Fibroblast of pulmonary artery (primary cell): ENCODE results near the gene FAM222A.

Experiments
- DNase-seq: peaks from one replicate; pipeline ENCODE4 v3.0.0-alpha.2; 2010; ENCODE audit warnings: low read depth
- H3K4me3 ChIP-seq: replicated peaks from 2 replicates; pipeline ENCODE4 v1.5.1; 2011; ENCODE audit warnings: low read depth, mild to moderate bottlenecking, control low read depth, low read length, moderate library complexity
- CTCF ChIP-seq: IDR thresholded peaks from 2 replicates; pipeline ENCODE4 v1.5.1; 2011; ENCODE audit warnings: mild to moderate bottlenecking, control low read depth, low read length, inconsistent platforms; ENCODE audit errors: missing control alignments

FAM222A gene

GRCh38 chr12:109760930-109761921 lies 47.6 kb downstream of the FAM222A start:
- DNase-seq: no peak
- no peak for TF ChIP-seq CTCF
- H3K4me3 ChIP-seq: no peak overlapping the region

DNA sequence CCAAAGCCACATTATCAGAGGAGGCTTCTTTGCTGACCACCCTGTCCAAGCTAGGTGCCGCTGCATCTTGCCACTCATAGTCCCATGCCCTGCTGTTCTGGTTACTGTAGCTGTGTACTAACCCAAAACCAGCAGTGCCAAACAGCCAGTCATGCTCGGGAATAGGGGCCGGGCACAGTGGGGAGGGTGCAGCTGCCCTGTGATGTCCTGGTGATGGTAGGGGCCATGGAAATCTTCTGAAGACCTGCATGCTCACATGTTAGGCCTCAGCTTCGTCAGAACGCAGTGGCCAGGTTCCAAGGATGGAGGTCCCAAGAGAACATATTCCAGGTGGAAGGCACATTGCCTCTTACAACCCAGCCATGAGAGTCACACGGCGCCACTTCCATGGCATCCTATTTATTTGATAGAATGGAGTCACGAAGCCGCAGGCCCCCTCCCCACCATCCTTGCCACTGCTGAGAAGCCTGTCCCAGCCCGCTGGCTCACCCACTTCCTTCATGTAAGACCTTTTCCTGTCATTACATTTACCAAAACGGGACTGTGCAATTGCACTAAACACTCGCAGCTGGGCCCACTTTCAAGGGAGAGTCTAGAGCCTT lies 48.5 kb downstream of the FAM222A start:
- no peak overlapping the region for H3K4me3 ChIP-seq
- no peak for DNase-seq
- TF ChIP-seq CTCF: no peak

GRCh38 chr12:109762673-109763191 lies 49.1 kb downstream of the FAM222A start:
- TF ChIP-seq CTCF: no peak
- DNase-seq: no peak
- H3K4me3 ChIP-seq: no peak overlapping the region

DNA sequence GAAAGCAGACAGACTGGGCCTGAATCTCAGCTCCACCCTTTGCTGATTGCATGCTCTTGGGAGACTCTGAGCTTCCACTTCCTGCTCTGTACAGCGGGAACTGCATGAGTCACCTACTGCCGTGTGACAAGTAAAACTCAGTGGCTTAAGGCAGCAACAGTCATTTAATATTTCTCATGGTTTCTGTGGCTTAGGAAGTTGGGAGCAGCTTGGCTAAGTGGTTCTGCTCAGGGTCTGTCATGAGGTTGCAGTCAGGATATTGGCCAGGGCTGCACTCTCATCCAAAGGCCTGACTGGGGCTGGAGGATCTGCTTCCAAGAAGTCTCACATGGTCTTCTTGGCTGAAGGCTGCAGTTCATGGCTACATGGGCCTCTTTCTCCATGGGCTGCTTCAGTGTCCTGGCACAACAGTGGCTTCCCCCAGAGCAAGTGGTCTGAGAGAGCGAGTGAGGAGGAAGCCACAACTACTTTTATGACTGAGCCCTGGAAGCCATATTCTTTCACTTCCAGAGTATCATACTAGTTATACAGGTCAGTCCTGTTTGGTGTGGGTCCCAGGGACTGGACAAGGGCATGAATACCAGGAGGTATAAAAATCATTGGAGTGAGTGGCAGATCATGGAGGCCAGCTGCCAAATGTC lies 49.7 kb downstream of the FAM222A start:
- TF ChIP-seq CTCF: no peak
- peak; percentile 40 for DNase-seq
- H3K4me3 ChIP-seq: no peak overlapping the region

GRCh38 chr12:109764123-109764522 lies 50.5 kb downstream of the FAM222A start:
- DNase-seq: no peak
- TF ChIP-seq CTCF: no peak
- no peak overlapping the region for H3K4me3 ChIP-seq

DNA sequence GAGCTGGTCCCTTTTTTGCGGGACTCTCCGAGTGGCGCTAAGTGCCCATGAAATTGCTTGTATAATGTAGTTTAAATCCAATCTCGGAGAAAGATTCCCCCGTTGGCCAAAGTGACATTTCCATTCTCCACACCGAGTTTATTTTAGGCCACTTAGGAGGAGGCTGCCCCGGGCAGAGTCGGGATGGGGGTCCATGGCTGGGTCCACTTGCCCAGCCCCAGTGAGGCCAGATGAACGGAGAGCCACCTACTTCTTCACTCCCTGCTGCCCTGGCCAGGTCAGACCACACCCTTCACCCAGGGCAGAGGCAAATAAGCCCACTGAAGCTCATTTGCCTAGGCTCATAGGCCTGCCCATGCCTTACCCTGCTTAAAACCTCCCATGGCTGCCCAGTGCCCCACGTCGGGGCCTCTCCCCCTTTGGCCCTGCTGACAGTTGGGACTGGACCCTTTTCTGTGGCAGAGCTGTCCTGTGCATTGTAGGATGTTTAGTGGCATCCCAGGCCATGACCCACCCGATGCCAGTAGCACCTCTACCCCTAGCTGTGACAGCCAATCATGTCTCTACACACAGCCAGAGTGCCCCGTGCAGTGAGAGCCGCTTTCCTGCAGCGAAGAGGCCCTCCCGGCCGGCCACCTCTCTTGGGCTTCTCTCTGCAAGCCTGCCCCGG lies 51.3 kb downstream of the FAM222A start:
- TF ChIP-seq CTCF: no peak
- H3K4me3 ChIP-seq: no peak overlapping the region
- no peak for DNase-seq
